Calu3 (cell line): Measurements from ENCODE around the gene AGGF1. TPM values are rescaled to one million over a fixed set of nuclear protein-coding genes. Genes with fewer than 3 reads are reported as not detected.

Experiments used
- BruUV-seq: library from RNA; stranded (reverse); fragments of 400-500 nt; replicated peaks from 2 replicates; lab custom pipeline; 2021; lab: Mats Ljungman, UMichigan
- CTCF ChIA-PET: fragments of 300-600 bp; sonication (Branson Sonifier 250); formaldehyde crosslinking; loops from one replicate; lab custom pipeline; 2022; ENCODE audit warnings: antibody characterized with exemption; lab: Charles Lee
- DNase-seq: peaks from one replicate; pipeline ENCODE4 v3.0.0; 2022
- H3K27ac Mint-ChIP-seq: one replicate; pipeline ENCODE4 v1.8.0; 2022; ENCODE audit warnings: mixed read lengths; ENCODE audit not compliant: unreplicated experiment
- H3K27me3 Mint-ChIP-seq: one replicate; pipeline ENCODE4 v1.8.0; 2022; ENCODE audit warnings: mixed read lengths; ENCODE audit not compliant: unreplicated experiment
- H3K36me3 Mint-ChIP-seq: one replicate; pipeline ENCODE4 v1.8.0; 2022; ENCODE audit warnings: mild to moderate bottlenecking, moderate library complexity, mixed read lengths; ENCODE audit not compliant: insufficient read depth, unreplicated experiment
- H3K4me1 Mint-ChIP-seq: one replicate; pipeline ENCODE4 v1.8.0; 2022; ENCODE audit warnings: mild to moderate bottlenecking, low read depth, mixed read lengths; ENCODE audit not compliant: unreplicated experiment
- H3K4me3 Mint-ChIP-seq: one replicate; pipeline ENCODE4 v1.8.0; 2022; ENCODE audit warnings: mild to moderate bottlenecking, low read depth, moderate library complexity, mixed read lengths; ENCODE audit not compliant: unreplicated experiment
- H3K9me3 Mint-ChIP-seq: one replicate; pipeline ENCODE4 v1.8.0; 2022; ENCODE audit warnings: low read depth, mixed read lengths; ENCODE audit not compliant: unreplicated experiment
- CTCF ChIP-seq: fragments of 200-600 bp; IDR thresholded peaks from one replicate; pipeline ENCODE4 v1.8.0; 2022; ENCODE audit warnings: antibody characterized with exemption; ENCODE audit not compliant: unreplicated experiment
- intact Hi-C: fragments of 100-400 bp; cut with micrococcal nuclease; formaldehyde crosslinking; loops from one replicate; pipeline ENCODE4 v1.10.0; 2022; ENCODE audit not compliant: unreplicated experiment
- total RNA-seq: library from RNA; stranded (reverse); gene quantifications from 2 replicates; pipeline ENCODE4 v1.2.3, GENCODE V29; 2022

Gene AGGF1
- total RNA-seq, 1 experiment from 2014 or later = 29.5 TPM

GRCh38 chr5:77016962-77017361 lies 13.2 kb upstream of the AGGF1 start:
- no peaks in the 10 kb centered on the region for H3K36me3 Mint-ChIP-seq
- DNase-seq = no peak
- H3K9me3 Mint-ChIP-seq = no peaks in the 10 kb centered on the region
- H3K4me3 Mint-ChIP-seq = no peak overlapping the region
- no peak overlapping the region for H3K27ac Mint-ChIP-seq
- CTCF ChIA-PET = interaction anchor here (0.6 to 2.3 kb wide), 7 partner anchors 13 to 415 kb away, joined by 3 to 27 read pairs (median 6); partner anchors contain the start of gene AGGF1
- no TSS peak for BruUV-seq
- TF ChIP-seq CTCF = no peak
- H3K27me3 Mint-ChIP-seq = no peaks in the 10 kb centered on the region
- H3K4me1 Mint-ChIP-seq = no peaks in the 10 kb centered on the region
- intact Hi-C loops = loop anchor here (1.0 to 5.0 kb wide), 4 partner anchors 149 to 416 kb away; no protein-coding TSS in a partner anchor

GRCh38 chr5:77017668-77018067 lies 12.5 kb upstream of the AGGF1 start:
- intact Hi-C loops = loop anchor here (2.0 to 5.0 kb wide), 3 partner anchors 230 to 417 kb away; no protein-coding TSS in a partner anchor
- Mint-ChIP-seq H3K27ac (no peak overlapping the region), H3K9me3 (no peaks in the 10 kb centered on the region), H3K4me1 (no peaks in the 10 kb centered on the region), H3K27me3 (no peaks in the 10 kb centered on the region), H3K4me3 (no peak overlapping the region), H3K36me3 (no peaks in the 10 kb centered on the region)
- CTCF ChIA-PET = interaction anchor here (1.7 to 2.3 kb wide), 2 partner anchors 12 to 150 kb away, joined by 6 to 27 read pairs; partner anchors contain the start of gene AGGF1
- TF ChIP-seq CTCF = no peak
- BruUV-seq = no TSS peak
- no peak for DNase-seq

GRCh38 chr5:77022511-77023417 lies 7.4 kb upstream of the AGGF1 start:
- no peaks in the 10 kb centered on the region for H3K4me1 Mint-ChIP-seq
- BruUV-seq = no TSS peak
- no peak for DNase-seq
- H3K27ac Mint-ChIP-seq = no peak overlapping the region
- H3K9me3 Mint-ChIP-seq = no peaks in the 10 kb centered on the region
- CTCF ChIA-PET = no interaction called here
- no peaks in the 10 kb centered on the region for H3K27me3 Mint-ChIP-seq
- no peaks in the 10 kb centered on the region for H3K36me3 Mint-ChIP-seq
- intact Hi-C loops = no loop called here
- no peak overlapping the region for H3K4me3 Mint-ChIP-seq
- TF ChIP-seq CTCF = no peak

GRCh38 chr5:77024490-77024889 lies 5.7 kb upstream of the AGGF1 start:
- Mint-ChIP-seq H3K4me1 (no peaks in the 10 kb centered on the region), H3K27me3 (no peaks in the 10 kb centered on the region), H3K36me3 (no peaks in the 10 kb centered on the region), H3K4me3 (no peak overlapping the region), H3K9me3 (peaks cover 11% of the 10 kb centered on the region), H3K27ac (no peak overlapping the region)
- BruUV-seq = no TSS peak
- DNase-seq = no peak
- intact Hi-C loops = no loop called here
- CTCF ChIA-PET = interaction anchor here (0.6 kb wide), 1 partner anchor 299 kb away, joined by 3 read pairs; no protein-coding TSS in a partner anchor
- no peak for TF ChIP-seq CTCF
